D341Med (cell line): ENCODE measurements around the gene BMPR2.
"Not testable (repeated sequence)": the region's sequence is repeated elsewhere in the genome, so short reads cannot be mapped to it uniquely, and the experiment has no call there.

Experiments
- DNase-seq: peaks from one replicate; pipeline ENCODE4 v3.0.0; 2012; ENCODE audit warnings: low spot score

Gene BMPR2

DNA sequence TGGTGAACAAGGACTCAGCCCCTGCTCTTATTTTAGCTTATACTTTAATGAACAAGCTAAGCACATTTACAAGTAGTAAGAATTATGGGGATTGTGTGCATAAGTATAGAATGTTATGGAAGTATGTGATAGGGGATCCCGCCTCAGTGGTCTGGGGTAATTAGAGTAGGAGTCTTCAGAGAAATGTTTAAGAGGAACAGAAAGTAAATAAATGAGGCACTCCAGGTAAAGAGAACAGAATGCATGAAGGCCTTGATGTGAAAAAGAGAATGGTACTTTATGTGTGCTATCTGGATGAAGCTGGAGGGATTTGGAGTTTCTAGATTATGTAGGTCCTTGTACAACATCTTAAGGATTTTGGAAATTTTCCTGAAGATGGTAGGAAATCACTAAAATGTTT is 76.6 kb downstream of the BMPR2 start:
- no peak for DNase-seq

DNA sequence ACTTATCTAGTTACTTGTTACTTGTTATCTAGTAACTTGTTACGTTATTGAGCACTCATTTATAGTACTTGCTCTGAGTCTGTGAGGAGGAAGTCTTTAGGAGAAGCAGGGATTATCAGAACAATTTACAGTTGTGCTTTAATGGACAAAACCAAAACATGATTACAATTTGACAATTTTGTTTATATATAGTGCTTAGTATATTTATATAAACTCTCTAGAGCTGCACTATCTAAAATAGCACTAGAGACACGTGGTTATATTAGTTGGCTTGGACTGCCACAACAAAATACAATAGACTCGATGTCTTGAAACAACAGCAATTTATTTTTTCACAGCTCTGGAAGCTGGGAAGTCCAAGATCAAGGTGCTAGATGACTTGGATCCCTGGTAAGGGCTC is 78.4 kb downstream of the BMPR2 start:
- no peak for DNase-seq

DNA sequence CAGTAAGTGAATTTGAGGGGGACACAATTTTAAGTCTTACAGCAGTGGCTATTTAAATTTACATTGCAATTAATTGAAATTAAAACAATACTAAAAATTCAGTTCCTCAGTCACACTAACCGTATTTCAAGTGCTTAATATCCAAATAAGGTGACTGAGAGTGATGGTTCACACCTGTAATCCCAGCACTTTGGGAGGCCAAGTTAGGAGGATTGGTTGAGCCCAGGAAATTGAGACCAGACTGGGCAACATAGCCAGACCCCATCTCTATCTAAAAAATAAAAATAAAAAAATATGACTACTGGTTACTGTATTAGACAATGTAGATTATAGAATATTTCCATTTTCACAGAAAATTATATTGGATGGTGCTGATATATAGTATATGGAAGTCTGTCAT is 79.0 kb downstream of the BMPR2 start:
- no peak for DNase-seq

DNA sequence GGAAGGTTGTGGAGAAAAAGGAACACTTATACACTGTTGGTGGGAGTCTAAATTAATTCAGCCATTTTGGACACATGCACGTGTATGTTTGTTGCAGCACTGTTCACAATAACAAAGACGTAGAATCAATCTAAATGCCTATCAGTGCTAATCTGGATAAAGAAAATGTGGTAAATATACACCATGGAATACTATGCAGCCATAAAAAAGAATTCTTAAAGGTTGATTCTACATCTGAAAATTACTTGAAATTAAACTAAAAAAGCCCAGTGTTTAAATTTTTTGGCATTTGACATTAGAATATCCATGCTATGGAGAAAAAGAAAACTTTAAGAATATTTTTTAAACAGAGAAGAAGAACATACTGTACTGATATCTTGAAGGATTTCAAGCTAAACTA is 84.0 kb downstream of the BMPR2 start:
- no peak for DNase-seq

DNA sequence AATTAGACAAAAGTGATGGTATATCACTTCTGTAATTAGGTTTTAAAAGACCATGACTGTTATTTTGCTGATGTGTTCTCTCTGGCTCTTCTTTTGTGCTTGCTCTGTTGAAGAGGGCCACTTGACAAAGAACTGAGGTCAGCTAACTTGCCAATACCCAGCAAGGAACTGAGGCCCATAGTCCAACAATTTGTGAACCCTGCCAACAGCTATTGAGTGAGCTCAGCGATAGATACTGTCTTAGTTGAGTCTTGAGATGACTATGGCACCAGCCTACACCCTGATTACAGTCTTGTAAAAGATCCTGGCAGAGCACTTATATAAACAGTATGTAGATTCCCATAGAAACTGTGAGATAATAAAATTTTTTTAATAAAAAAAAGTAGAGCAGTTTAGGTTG is 103.0 kb downstream of the BMPR2 start:
- DNase-seq = no peak

DNA sequence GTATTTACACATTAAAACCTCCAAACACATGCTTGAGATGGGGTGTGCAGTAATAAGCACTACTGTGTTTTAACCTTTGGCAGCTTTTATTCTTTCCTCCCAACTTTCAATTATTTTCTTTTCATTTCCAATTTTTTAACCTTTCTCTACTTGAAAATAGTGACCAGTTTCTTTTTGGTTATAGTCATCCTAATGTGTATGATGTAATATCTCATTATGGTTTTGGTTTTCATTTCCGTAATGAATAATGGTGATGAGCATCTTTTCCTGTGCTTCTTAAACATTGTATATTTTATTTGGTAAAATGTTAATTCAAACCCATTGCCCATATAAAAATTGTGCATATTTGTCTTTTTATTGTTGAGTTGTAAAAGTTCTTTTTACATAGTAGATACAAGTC is 103.5 kb downstream of the BMPR2 start:
- DNase-seq = no peak

DNA sequence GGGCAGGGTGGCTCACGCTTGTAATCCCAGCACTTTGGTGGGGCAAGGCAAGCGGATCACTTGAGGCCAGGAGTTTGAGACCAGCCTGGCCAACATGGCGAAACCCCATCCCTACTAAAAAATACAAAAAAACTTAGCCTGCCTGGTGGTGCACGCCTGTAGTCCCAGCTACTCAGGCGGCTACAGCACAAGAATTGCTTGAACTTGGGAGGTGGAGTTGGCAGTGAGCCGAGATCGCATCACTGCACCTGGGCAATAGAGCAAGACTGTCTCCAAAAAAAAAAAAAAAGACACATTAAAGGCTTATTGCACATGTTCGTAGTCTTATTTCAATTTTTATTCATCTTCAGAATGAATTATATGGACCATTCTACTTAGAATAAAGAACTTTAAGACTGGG is 110.2 kb downstream of the BMPR2 start:
- DNase-seq = no peak

DNA sequence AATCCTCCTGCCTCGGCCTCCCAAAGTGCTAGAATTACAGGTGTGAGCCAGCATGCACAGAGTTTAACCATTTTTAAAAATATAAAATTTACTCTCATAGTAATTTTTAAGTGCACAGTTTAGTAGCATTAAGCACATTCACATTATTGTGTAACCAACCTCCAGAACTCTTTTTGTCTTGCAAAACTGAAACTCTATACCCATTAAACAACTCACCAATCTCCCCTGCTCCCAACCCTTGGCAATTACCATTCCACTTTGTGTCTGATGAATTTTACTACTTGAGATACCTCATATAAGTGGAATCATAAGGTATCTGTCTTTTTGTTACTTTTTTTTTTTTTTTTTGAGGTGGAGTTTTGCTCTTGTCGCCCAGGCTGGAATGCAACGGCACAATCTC is 112.5 kb downstream of the BMPR2 start:
- no peak for DNase-seq

DNA sequence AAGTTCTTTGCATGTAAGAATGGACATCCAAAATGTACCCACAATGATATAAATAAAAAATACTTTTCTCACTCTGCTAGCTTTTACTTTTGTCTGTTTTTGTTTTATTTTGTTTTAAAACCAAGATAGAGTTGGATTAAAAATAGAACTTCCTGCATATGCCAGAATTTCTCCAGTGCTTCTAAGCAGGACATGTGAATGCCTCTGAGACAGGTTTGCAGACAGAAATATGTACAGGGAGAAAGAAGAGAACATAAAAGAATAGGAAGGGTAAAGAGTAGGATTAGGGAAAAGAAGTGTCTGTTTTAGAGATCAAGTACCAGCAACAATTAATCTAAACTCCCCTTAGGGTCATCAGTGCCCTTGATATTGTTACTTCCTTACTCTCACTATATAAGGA is 114.4 kb downstream of the BMPR2 start:
- DNase-seq = no peak

DNA sequence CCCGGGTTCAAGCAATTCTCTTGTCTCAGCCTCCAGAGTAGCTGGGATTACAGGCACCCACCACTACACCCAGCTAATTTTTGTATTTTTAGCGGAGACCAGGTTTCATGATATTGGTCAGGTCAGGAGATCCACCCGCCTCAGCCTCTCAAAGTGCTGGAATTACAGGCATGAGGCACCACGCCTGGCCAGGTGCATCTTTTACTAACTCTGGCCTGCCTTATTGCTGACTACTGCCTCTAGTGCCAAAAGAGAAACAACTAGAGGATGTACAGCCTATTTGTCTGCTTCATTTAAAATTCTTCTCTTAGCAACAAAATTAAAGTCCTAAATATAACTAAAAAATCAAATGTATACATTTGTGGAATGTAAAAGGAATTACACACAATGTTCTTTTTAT is 115.4 kb downstream of the BMPR2 start:
- DNase-seq = no peak

DNA sequence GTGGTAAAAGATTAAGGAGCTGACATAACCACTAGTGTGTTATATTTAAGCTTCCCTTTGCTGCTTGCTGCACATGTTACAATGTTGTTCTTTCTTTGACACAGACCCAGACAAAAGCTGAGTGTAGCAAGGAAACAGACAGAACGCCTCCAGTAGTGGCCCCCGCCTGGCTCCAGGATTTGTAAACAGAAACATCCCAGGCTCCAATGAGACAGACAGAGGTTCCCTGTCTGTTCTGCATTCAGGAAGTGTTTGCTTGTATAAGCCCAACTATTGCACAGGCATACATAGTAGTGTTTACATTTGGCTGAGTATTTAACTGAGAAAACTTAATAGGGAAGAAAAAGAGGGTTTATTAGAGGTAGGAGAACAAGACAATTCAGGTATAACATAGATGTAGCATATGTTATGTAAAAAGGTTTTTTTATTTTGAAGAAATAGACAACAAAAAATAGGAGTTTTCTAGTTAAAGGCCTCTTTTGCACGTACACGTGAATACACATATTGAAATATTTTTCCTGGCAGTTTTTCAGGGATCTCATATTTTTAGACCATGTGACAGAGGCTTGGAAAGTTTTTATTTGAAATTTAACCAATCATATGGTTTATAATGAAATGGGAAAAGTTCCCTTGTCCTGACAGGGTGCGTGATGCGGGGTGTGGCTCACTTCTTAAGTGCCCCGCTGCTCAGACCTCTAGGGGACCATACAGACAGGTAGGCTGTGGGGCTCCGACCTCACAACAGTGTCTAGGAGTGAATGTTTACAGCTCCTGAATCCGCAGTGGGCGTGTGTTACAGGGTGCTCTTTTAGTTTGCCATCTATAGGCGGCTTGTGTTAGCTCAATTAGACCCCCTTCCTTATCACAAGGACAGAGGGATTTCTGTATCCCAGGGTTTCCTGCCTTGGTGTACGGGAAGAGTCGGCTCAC is 118.4 kb downstream of the BMPR2 start:
- DNase-seq = peak; percentile 41

DNA sequence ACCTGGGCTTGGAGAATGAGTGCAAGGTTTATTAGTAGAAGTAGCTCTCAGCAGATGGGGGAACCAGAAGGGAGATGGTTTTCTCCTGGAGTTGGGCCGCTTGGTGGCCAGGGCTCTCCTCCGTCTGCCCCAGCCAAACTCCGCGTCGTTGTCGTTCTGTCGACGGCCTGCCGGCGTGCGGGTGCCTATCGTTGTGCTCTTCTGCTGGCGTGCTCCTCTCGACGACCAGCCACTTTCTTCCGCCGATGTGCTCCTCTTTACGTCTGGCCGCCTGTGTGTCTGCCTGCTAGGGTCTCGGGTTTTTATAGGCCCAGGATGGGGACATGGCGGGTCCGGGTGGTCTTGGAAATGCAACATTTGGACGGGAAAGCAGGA is 119.1 kb downstream of the BMPR2 start:
- no peak for DNase-seq

DNA sequence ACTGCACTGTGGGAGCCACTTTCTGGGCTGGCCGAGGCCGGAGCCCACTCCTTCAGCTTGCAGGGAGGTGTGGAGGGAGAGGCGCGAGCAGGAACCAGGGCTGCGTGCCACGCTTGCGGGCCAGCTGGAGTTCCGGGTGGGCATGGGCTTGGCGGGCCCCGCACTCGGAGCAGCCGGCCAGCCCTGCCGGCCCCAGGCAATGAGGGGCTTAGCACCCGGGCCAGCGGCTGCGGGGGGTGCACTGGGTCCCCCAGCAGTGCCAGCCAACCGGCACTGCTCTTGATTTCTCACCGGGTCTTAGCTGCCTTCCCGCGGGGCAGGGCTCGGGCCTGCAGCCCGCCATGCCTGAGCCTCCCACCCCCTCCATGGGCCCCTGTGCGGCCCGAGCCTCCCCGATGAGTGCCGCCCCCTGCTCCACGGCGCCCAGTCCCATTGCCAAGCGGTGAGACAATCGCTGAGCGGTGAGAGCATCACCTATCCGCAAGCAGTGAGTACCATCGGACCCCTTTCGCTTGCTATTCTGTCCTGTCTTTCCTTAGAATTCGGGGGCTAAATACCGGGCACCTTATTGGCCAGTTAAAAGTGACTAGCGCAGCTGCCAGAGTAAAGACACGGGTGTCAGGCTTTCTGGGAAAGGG is 120.8 kb downstream of the BMPR2 start:
- not testable (repeated sequence) for DNase-seq

DNA sequence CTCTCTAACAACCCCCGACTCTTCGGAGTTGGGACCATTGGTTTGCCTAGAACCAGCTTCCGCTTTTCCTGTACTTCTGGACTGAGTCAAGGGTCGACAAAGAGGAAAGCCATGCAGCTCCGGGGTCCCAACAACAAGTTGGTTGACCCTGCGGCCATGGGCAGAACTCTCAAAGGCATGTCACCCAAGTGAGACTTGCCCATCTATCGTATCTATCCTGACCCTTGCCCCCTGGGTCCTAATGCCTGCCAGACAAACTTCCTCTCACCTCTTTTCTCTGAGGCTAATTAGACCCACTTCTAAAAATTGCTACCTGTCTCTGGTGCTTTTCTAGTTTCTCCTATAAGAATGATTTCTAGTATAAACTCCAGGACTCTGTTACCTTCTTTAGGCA is 121.3 kb downstream of the BMPR2 start:
- DNase-seq = not testable (repeated sequence)

DNA sequence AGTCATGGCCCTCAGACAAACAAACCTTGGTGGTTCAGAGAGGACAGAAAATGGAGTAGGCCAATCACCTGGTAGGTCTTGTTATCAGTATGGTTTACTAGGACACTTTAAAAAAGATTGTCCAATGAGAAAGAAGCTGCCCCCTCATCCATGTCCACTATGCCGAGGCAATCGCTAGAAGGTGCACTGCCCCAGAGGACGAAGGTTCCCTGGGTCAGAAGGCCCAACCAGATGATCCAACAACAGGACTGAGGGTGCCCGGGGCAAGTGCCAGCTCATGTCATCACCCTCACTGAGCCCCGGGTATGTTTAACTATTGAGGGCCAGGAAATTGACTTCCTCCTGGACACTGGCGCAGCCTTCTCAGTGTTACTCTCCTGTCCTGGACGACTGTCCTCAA is 123.7 kb downstream of the BMPR2 start:
- DNase-seq = not testable (repeated sequence)

DNA sequence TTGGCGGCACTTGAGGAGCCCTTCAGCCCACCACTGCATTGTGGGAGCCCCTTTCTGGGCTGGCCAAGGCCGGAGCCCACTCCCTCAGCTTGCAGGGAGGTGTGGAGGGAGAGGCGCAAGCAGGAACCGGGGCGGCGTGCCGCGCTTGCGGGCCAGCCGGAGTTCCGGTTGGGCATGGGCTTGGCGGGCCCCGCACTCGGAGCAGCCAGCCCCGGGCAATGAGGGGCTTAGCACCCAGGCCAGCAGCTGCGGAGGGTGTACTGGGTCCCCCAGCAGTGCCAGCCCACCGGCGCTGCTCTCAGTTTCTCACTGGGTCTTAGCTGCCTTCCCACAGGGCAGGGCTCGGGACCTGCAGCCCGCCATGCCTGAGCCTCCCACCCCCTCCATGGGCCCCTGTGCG is 127.1 kb downstream of the BMPR2 start:
- not testable (repeated sequence) for DNase-seq

DNA sequence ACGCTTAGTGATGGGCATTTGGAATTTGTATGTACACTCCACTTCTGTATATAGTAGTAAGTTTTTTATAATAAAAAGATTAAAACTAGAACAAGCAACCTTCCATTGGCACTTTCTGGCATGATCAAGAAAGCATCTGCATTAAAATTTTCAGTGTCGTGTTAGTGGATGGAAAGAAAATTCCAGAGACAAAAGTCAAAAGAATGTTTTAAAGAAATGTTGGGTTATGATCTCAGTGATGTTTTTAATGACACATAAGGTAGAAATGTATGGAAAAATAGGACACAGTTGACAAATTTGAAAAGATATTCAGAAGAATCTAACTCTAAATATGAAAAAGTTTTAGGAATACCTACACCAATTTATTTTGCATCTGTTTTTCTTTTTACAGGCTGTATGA is 132.6 kb downstream of the BMPR2 start:
- DNase-seq = no peak

DNA sequence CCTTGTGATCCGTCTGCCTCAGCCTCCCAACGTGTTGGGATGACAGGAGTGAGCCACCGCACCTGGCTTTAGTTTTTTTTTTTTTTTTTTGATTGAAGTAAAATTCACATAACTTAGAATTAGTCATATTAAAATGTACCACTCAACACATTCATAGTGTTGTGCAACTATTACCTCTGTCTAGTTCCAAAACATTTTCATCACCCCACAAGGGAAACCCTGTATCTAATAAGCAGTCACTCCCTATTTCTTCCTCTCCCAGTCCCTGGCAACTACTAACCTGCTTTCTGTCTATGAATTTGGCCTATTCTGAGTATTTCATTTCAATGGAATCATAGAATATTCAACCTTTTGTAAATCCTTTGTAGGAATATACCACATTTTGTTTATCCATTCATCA is 134.8 kb downstream of the BMPR2 start:
- DNase-seq = no peak

DNA sequence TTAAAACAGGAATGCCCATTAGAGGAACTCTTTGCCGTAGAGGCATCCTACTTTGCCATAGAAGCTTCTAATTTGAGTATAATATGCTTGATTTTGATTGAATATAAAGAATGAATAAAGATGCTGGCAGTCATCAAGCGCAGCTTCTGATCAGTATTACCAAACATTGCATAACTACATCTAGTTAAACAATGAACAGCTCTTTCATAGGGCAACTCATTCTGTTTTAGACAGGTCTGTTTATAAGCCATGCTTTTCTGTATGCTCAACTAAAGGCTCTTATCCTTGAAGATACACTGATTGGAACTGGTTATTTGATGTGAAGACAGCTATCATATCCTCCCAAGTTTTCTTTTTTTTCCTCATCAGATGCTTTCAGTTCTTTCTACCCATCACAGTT is 136.0 kb downstream of the BMPR2 start:
- no peak for DNase-seq

DNA sequence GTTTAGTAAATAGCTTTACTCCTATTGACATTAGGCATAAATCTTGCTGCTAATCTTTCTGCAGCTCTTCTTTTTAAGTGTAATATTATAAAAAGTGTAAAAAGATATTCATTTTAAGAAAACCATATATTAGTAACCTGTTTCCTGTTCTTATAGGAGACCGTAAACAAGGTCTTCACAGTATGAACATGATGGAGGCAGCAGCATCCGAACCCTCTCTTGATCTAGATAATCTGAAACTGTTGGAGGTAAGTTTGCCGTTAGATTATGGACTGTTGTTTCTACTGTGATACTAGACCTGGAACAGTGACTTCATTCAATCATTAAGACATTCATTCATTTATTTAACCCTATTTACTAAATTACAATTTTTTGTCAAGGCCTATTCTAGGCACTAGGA is 138.6 kb downstream of the BMPR2 start:
- no peak for DNase-seq

DNA sequence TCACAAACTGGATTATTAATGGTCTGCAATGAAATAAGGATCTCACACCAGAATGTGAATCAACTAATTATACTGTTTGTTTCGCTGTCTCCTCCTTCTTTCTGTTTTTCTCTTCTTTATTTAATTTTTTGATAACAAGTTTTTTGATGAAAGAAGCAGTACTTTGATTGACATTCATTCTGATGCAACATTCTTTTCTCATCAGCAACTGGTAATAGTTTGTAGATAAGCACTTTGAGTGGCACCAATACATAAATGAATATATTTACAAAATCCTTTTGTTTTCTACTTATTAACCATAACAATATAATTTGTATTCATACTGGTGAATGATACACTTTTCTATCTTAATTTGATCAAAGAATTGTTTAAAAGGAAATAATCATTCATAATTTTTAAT is 143.3 kb downstream of the BMPR2 start:
- DNase-seq = no peak

DNA sequence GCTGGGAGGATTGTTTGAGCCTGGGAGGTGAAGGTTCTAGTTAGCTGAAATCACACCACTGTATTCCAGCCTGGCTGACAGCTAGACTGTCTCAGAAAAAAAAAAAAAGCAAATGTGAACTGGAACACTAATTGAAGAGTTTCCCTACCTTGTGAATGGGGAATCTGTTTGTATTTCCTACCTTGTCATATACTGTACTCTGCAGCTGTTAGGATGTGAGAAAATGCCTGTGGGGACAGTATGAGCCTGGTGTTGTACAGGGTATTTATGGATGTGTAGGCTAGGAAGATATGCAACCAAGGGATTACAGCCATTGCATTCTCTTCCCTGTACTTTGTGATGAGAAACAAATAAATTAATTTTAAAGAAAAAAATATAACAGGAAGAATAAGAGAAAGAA is 145.3 kb downstream of the BMPR2 start:
- no peak for DNase-seq

DNA sequence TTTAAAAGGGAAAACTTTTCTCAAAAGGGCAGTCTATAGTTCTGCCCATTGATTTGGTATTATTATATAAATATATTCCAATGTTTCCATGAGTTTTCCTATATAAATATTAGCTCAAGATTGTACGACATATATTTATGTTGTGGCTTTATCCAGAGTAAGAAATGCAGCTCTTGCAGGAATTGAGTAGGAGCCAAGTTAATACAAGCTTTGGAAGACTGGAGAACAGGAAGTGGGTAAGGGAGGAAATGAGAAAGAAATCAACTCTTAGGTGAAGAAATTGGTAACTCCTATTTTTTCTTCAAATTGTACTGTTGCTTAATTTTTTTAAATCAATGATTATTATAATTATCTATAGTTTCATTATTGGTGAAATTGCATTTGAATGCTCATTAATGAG is 153.3 kb downstream of the BMPR2 start:
- no peak for DNase-seq

DNA sequence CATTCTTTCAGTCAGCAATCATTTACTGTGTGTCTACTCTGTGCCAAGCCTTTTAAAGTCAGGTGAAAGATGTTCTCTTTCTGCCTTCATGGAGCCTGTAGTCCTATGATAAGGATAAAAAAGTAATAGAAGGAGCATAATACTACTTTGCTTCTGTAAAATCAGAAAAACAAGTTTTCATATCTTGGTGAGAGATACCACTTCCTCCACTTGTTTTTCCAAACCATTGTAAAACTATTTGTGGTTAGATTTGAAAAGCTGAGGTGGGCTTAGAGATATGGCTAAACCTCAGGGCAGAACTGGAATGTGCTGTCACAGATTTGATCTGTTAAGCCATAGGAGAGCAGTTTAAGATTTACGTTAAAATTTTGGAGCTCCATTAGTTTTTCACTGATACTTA is 153.9 kb downstream of the BMPR2 start:
- DNase-seq = no peak
